ENCODE measurements around the gene SOWAHB. TPM values are rescaled to one million over a fixed set of nuclear protein-coding genes. Genes with fewer than 3 reads are reported as not detected.

SOWAHB gene
- total and polyA plus RNA-seq, 2 of the 8 experiments (the other 6 are each of a cell fraction or from before 2014, with no cell fraction given): 0.15 to 0.65 TPM

DNA sequence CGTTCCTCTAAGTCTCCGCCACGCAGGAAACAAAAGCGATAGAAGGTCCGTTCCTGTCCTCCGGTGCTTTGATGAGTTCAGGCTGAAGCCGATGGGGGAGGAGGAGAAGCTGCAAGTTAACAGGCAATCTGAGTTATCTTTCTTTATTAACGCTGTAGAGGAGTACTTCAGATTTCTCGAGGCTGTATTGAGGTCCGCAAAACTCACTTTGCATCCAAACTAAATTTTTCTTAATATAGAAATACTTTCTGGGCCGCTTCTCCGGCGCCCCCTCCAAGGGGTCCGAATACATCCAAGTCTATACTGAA, 395 bp upstream of the SOWAHB start:
- H3K23ac ChIP-seq (ENCODE audit: insufficient read length): no peak overlapping the region

More for the DNA sequence above, 395 bp upstream of the SOWAHB start:
- Histone ChIP-seq H3K23me2 (ENCODE audit: low read depth, low read length) (peaks cover 16% of the 10 kb centered on the region; the same call in 1 of the 2 replicates), H2BK120ac (replicated peaks; ENCODE audit: low read depth, low read length) (no peak overlapping the region), H3K27me3 (replicated peaks in 1 of 4; ENCODE audit: control insufficient read depth in 3 of 4, extremely low read depth in 1 of 4, insufficient read depth in 3 of 4, low read length in 3 of 4) (peaks cover 20 to 51% (median 44%) of the 10 kb centered on the region in 4 experiments), H3K27ac (ENCODE audit: low read depth, low read length) (no peak overlapping the region), H3K4me2 (ENCODE audit: insufficient read depth in 1 of 2, low read depth in 2 of 2, low read length in 2 of 2) (peak overlapping the region; percentile 65 to 98), H3K56ac (replicated peaks; ENCODE audit: insufficient read length, low read depth, low read length) (no peak overlapping the region), H4K5ac (ENCODE audit: insufficient read length, low read depth, low read length) (no peak overlapping the region), H3K36me3 (ENCODE audit: control insufficient read depth in 2 of 4, insufficient read depth in 4 of 4, low read length in 3 of 4) (no peaks in the 10 kb centered on the region), H4K8ac (ENCODE audit: extremely low read depth, insufficient read depth, low read length) (no peak overlapping the region), H2AFZ (ENCODE audit: low read length) (peak overlapping the region; percentile 91; the same call in 1 of the 2 replicates), H2BK15ac (ENCODE audit: low read length) (no peak overlapping the region), H3K14ac (ENCODE audit: insufficient read length) (no peak overlapping the region), H3K79me1 (ENCODE audit: low read depth, low read length) (no peaks in the 10 kb centered on the region), H2BK5ac (ENCODE audit: low read depth, low read length) (no peak overlapping the region), H2AK5ac (ENCODE audit: low read depth, low read length) (no peak overlapping the region), H4K20me1 (replicated peaks in 1 of 2; ENCODE audit: control insufficient read depth in 1 of 2, insufficient read depth in 2 of 2, low read length in 2 of 2) (no peaks in the 10 kb centered on the region), H3K9ac (replicated peaks in 1 of 4; ENCODE audit: extremely low read depth in 1 of 4, low read depth in 3 of 4, low read length in 3 of 4) (no peak overlapping the region), H3K4me1 (replicated peaks in 1 of 4; ENCODE audit: control insufficient read depth in 3 of 4, insufficient read depth in 4 of 4, low read length in 3 of 4) (peaks cover 0 to 2% (median 2%) of the 10 kb centered on the region in 4 experiments; a peak in 5 of 7 replicates), H3K79me2 (ENCODE audit: control insufficient read depth in 1 of 2, insufficient read depth in 2 of 2, low read length in 2 of 2) (no peaks in the 10 kb centered on the region), H3K4me3 (ENCODE audit: extremely low read depth in 1 of 4, insufficient read depth in 2 of 4, low read depth in 3 of 4, low read length in 4 of 4) (peak overlapping the region; percentile 47 to 75 (median 61)), H3K4ac (replicated peaks; ENCODE audit: insufficient read length, low read depth, low read length) (no peak overlapping the region), H3K9me3 (ENCODE audit: insufficient read depth in 2 of 2, low read depth in 1 of 2, low read length in 1 of 2) (no peaks in the 10 kb centered on the region; a peak in 1 of 4 replicates), H4K91ac (replicated peaks; ENCODE audit: insufficient read length, low read length) (no peak overlapping the region), H2BK12ac (ENCODE audit: low read depth, low read length) (no peak overlapping the region), H2BK20ac (ENCODE audit: low read length) (no peak overlapping the region), H3K18ac (ENCODE audit: extremely low read depth, low read length) (peak overlapping the region; percentile 55; the same call in 1 of the 2 replicates)
- ChIA-PET CTCF (ENCODE audit: partially characterized antibody) (no interaction called here), POLR2A (ENCODE audit: partially characterized antibody) (no interaction called here)
- WGBS, 2 experiments (ENCODE audit: extremely low coverage in 1 of 2, insufficient coverage in 1 of 2, insufficient read length in 1 of 2, insufficient replicate concordance in 2 of 2, low coverage in 1 of 2, low lambda C conversion rate in 2 of 2, missing lambda C conversion rate in 1 of 2): 11% methylated on average over 13 of the region's 14 CpGs; no CpG with 5 or more reads in 1 of the 2 experiments
- DNase-seq (ENCODE audit: low read depth in 1 of 2, low spot score in 2 of 2) (no peak), FAIRE-seq (no peak)
- no peak for TF ChIP-seq SUZ12 (IDR thresholded peaks at IDR 0.05; ENCODE audit: low read length)

All from H1 (cell line).